GM12891 (cell line): ENCODE measurements around the gene VCAN.

Source experiments
- POLR2A ChIP-seq: IDR thresholded peaks from 2 replicates; pipeline ENCODE4 v1.6.1; 2011; ENCODE audit warnings: low read depth, low read length, control low read depth
- POLR2AphosphoS5 ChIP-seq: IDR thresholded peaks from 2 replicates; pipeline ENCODE4 v1.6.1; 2011; ENCODE audit warnings: low read depth, low read length, control low read depth
- TAF1 ChIP-seq: IDR thresholded peaks from 2 replicates; pipeline ENCODE4 v1.6.1; 2011; ENCODE audit warnings: low read depth, low read length, control low read depth

- no peak for TF ChIP-seq POLR2A
- TF ChIP-seq TAF1: no peak
- TF ChIP-seq POLR2AphosphoS5: no peak
These were observed 99.4 kb downstream of the VCAN start for GRCh38 chr5:83570916-83571315.
